GM12891 (cell line): ENCODE data around the gene MEF2D.

Source experiments
- DNase-seq: peaks from one replicate; pipeline ENCODE4 v3.0.0; 2011; ENCODE audit warnings: low spot score; ENCODE audit not compliant: insufficient read length
- FAIRE-seq: peaks from 2 replicates; lab custom pipeline; 2011; peaks lifted over from hg19 to GRCh38; lab: Jason Lieb, UNC
- PAX5 ChIP-seq: IDR thresholded peaks from 2 replicates; pipeline ENCODE4 v1.6.1; 2011; ENCODE audit warnings: low read length, moderate library complexity, mild to moderate bottlenecking; ENCODE audit not compliant: insufficient read depth, severe bottlenecking
- POLR2A ChIP-seq: IDR thresholded peaks from 2 replicates; pipeline ENCODE4 v1.6.1; 2011; ENCODE audit warnings: low read depth, low read length, control low read depth
- POLR2AphosphoS5 ChIP-seq: IDR thresholded peaks from 2 replicates; pipeline ENCODE4 v1.6.1; 2011; ENCODE audit warnings: low read depth, low read length, control low read depth
- POU2F2 ChIP-seq: IDR thresholded peaks from 2 replicates; pipeline ENCODE4 v1.6.1; 2011; ENCODE audit warnings: low read depth, mild to moderate bottlenecking, control low read depth, low read length, moderate library complexity
- SPI1 ChIP-seq: IDR thresholded peaks from 2 replicates; pipeline ENCODE4 v1.6.1; 2011; ENCODE audit warnings: low read depth, low read length, control low read depth
- TAF1 ChIP-seq: IDR thresholded peaks from 2 replicates; pipeline ENCODE4 v1.6.1; 2011; ENCODE audit warnings: low read depth, low read length, control low read depth

Gene MEF2D

GRCh38 chr1:156430866-156431265 lies 69.7 kb downstream of the MEF2D start:
- DNase-seq (no peak), FAIRE-seq (no peak)
- TF ChIP-seq TAF1 (no peak), POLR2A (no peak), PAX5 (no peak)

GRCh38 chr1:156430303-156430702 lies 70.3 kb downstream of the MEF2D start:
- no peak for TF ChIP-seq POU2F2
- TF ChIP-seq TAF1: no peak
- no peak for TF ChIP-seq POLR2A
- no peak for TF ChIP-seq SPI1
- TF ChIP-seq POLR2AphosphoS5: no peak
- FAIRE-seq (no peak), DNase-seq (no peak)

DNA sequence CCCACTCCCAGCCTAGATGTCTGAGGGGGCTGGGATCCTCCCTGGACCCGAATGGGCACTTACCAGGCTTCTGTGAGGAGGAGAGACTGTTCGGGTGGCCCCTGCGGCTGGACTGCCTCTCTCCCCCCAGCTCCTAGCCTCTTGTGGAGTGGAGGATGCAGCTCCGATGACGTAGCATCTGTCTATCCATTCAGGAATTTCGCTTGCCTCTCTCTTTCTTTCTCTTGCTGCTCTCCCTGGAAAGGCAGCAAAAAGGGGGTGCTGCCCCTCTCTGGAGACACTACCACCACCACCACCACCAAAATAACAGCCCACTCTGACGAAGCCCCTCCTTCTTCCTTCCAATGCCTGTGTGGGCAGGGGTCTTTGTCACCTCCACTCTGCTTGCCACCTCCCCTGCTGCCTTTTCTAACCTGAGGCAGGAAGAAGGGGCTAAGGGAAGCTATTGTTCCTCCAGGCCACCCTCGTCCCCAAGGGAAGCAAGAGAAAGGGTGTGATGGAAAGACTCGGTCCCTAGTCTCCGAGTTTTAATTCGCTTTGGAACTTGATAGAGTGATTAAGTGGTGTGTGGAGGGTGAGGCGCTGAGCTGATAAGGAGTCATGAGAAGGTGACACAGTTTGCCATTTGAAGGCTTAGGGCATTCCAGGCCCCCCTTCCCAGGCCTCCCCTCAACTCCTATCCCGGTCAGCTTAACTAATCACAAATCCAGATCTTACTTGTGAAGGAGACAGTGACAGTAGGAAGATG lies 71.1 kb downstream of the MEF2D start:
- TF ChIP-seq SPI1 (no peak), TAF1 (no peak), POLR2AphosphoS5 (no peak), PAX5 (no peak), POLR2A (no peak), POU2F2 (no peak)
- no peak for DNase-seq
- no peak for FAIRE-seq

DNA sequence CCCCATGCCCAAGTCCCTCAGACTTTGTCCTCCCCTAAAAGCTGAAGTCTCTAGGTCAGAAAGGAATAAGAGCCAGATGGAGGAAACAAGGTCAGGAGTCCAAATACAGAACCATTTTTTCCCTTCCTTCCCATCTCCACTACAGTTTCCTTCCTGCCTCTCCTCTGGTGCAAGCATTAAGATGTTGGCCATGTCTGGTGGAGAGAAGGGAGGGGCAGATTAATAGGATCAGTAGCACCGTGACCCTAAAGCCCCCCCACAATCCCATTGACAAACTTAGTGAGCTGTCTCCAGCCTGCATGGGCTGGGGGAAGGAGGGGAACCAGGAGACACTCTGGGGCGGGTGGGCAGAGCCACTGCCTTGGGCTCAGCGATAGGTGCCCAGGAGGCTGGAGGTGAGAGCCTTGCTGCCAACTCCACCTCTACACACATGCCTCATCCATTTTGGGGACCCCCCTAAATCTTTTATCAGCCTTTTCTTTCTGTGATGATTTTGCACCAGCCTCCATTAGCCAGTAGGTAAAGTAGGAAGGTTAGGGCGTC lies 71.8 kb downstream of the MEF2D start:
- TF ChIP-seq TAF1 (no peak), POLR2A (no peak), SPI1 (no peak), PAX5 (no peak), POU2F2 (no peak), POLR2AphosphoS5 (no peak)
- FAIRE-seq (no peak), DNase-seq (no peak)

DNA sequence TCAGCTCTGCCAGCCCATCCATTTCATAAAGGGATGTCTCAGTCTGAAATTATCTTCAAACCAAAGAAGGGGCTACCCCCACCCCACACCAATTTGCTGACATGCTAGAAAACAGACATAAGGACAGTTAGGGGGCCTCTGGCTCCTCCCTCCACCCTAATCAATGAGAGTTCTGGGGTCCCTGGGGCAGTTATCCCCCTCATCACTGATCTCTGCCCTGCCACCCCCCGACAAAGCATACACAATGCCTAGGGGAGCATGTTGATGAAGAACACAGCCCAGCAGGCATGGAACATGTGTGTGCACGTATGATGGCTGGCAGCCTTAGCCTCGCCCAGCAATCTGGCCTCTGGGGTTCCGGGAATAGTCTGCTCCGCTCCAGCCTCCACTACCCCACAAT lies 72.6 kb downstream of the MEF2D start:
- DNase-seq (no peak), FAIRE-seq (no peak)
- TF ChIP-seq PAX5 (no peak), POLR2AphosphoS5 (no peak), POU2F2 (no peak), TAF1 (no peak), POLR2A (no peak), SPI1 (no peak)

DNA sequence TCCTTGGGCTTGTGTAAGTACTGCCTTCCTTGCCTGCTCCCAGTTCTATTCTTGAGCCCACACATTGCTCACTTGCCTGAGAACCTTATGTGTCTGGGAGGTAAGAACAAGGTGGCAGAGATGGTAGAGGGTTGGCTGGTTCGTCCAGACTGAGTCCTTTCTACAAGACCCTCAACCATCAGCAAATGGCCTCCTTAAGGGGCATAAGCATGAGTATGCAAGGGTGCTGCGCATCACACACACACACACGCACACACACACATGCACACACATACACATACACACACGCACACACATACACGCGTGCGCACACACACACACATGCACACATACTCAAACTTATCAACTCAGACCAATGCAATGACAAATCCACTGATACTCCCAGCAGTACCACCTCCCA lies 74.6 kb downstream of the MEF2D start:
- FAIRE-seq (no peak), DNase-seq (no peak)
- no peak for TF ChIP-seq SPI1
- TF ChIP-seq PAX5: no peak
- TF ChIP-seq POU2F2: no peak
- no peak for TF ChIP-seq POLR2A
- TF ChIP-seq TAF1: no peak
- no peak for TF ChIP-seq POLR2AphosphoS5

- TF ChIP-seq PAX5: no peak
- no peak for TF ChIP-seq POU2F2
- TF ChIP-seq POLR2AphosphoS5: no peak
- TF ChIP-seq SPI1: no peak
- TF ChIP-seq POLR2A: no peak
- TF ChIP-seq TAF1: no peak
- FAIRE-seq: no peak
- no peak for DNase-seq
Observed at GRCh38 chr1:156424806-156425432, 75.7 kb downstream of the MEF2D start.

DNA sequence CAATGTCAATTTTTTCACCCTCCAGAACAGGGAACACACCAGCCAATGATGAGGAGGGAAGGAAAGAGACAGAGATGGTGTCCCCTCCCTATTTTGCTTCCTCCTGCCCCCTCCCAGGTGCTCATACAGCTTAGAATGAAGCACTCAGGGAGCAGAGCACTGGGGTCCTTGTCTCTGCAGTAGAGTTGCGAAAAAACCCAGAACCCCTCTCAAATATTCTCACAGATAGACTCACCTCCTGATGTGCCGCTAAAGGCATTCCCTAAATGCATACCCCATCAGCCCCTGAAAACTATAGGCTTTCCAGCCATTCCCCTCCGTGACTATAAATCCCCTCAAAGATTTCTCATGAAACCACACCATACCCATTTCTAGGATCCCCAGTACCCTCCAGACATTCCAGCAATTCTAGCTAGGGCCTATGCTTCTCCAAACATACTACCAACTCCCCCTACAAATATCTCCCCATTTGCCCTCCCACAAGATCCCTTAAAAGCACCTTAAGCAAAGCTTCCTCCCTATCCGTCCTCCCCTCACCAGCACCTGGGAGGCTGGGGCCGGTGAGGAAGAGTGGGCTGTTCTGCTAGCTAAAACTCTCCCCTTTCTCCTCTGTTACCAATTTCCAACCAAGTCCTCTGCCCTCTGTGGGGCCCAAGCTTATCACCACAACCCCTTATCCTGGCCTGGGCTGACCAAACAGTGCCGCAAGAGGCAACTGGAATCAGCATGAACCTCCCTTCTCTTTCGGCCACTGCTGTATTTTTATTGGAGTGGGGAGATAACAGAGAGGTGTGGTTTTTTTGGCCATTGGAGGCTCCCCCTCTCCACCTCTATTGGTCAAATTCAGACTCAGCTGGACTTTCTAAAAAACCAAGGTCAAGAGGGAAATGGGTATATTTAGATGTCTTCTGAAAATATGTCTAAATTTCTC lies 76.9 kb downstream of the MEF2D start:
- FAIRE-seq (no peak), DNase-seq (no peak)
- TF ChIP-seq POLR2AphosphoS5 (no peak), POU2F2 (no peak), PAX5 (no peak), POLR2A (no peak), TAF1 (no peak)

- no peak for DNase-seq
- TF ChIP-seq TAF1: no peak
- TF ChIP-seq SPI1: no peak
- TF ChIP-seq POLR2AphosphoS5: no peak
- TF ChIP-seq POU2F2: no peak
- TF ChIP-seq POLR2A: no peak
- TF ChIP-seq PAX5: no peak
- FAIRE-seq: no peak
Observed at GRCh38 chr1:156422602-156423091, 77.9 kb downstream of the MEF2D start.
